Erythroblast (primary cell): ENCODE data around the gene EPN3.

Source experiments
- DNase-seq, 2 experiments: peaks; one replicate each; lab custom pipeline; 2025; lab: John Stamatoyannopoulos, UW
- GATA1 ChIP-seq: IDR thresholded peaks from 2 replicates; pipeline ENCODE4 v1.6.1; 2011; ENCODE audit warnings: low read depth, mild to moderate bottlenecking, control low read depth, low read length, moderate library complexity
- POLR2A ChIP-seq: IDR thresholded peaks from 2 replicates; pipeline ENCODE4 v1.6.1; 2011; ENCODE audit warnings: mild to moderate bottlenecking, low read length

EPN3 gene

GRCh38 chr17:50499721-50500120 is 32.8 kb upstream of the EPN3 start:
- no peak for TF ChIP-seq POLR2A
- TF ChIP-seq GATA1, result no peak
- DNase-seq, result no peak

GRCh38 chr17:50501054-50501453 is 31.5 kb upstream of the EPN3 start:
- TF ChIP-seq GATA1, result no peak
- TF ChIP-seq POLR2A, result no peak

GRCh38 chr17:50502301-50502990 is 30.1 kb upstream of the EPN3 start:
- TF ChIP-seq GATA1 (no peak), POLR2A (no peak)

More at GRCh38 chr17:50501054-50501453, 31.5 kb upstream of the EPN3 start:
- DNase-seq, result peak; percentile 35 to 54

GRCh38 chr17:50505591-50506130 is 26.9 kb upstream of the EPN3 start:
- no peak for DNase-seq
- TF ChIP-seq GATA1, result no peak
- TF ChIP-seq POLR2A, result no peak

More at GRCh38 chr17:50502301-50502990, 30.1 kb upstream of the EPN3 start:
- no peak for DNase-seq

GRCh38 chr17:50506298-50506697 is 26.2 kb upstream of the EPN3 start:
- no peak for TF ChIP-seq POLR2A
- no peak for TF ChIP-seq GATA1
- no peak for DNase-seq

GRCh38 chr17:50507871-50508572 is 24.5 kb upstream of the EPN3 start, which contains the start of gene MYCBPAP:
MYCBPAP (plus strand) TSS chr17:50508439; CDS start chr17:50508675, 236 bp downstream.
- DNase-seq, result peak; percentile 92
- TF ChIP-seq POLR2A (no peak), GATA1 (no peak)

- DNase-seq, result peak in 1 of 2 experiments; percentile 34
- TF ChIP-seq POLR2A (peak; percentile 77), GATA1 (no peak)
Measured at GRCh38 chr17:50508573-50509460, 23.7 kb upstream of the EPN3 start.

- TF ChIP-seq POLR2A (no peak), GATA1 (no peak)
- no peak for DNase-seq
Measured at GRCh38 chr17:50511058-50511457, 21.5 kb upstream of the EPN3 start.

- no peak for TF ChIP-seq GATA1
- no peak for TF ChIP-seq POLR2A
- DNase-seq, result no peak
Measured at GRCh38 chr17:50513495-50513894, 19.0 kb upstream of the EPN3 start.

GRCh38 chr17:50514388-50514787 is 18.1 kb upstream of the EPN3 start:
- TF ChIP-seq POLR2A (no peak), GATA1 (no peak)

GRCh38 chr17:50514936-50515702 is 17.4 kb upstream of the EPN3 start:
- no peak for DNase-seq
- TF ChIP-seq POLR2A (no peak), GATA1 (no peak)

More at GRCh38 chr17:50514388-50514787, 18.1 kb upstream of the EPN3 start:
- no peak for DNase-seq

GRCh38 chr17:50517011-50517410 is 15.5 kb upstream of the EPN3 start:
- no peak for DNase-seq
- TF ChIP-seq GATA1, result no peak
- no peak for TF ChIP-seq POLR2A
